DOHH2 (cell line): ENCODE results near the gene RBP5.

Experiments used
- CTCF ChIP-seq: fragments of 200-600 bp; sonication (generic); IDR thresholded peaks from one replicate; pipeline ENCODE4 v1.5.1; 2014; ENCODE audit warnings: antibody characterized with exemption, mild to moderate bottlenecking, low read depth, low read length; ENCODE audit not compliant: poor library complexity, severe bottlenecking
- EZH2phosphoT487 ChIP-seq: fragments of 200-600 bp; sonication (generic); IDR thresholded peaks from 2 replicates; pipeline ENCODE4 v1.6.1; 2017; ENCODE audit warnings: borderline replicate concordance, mild to moderate bottlenecking, antibody characterized with exemption, low read length, moderate library complexity, mixed read lengths

DNA sequence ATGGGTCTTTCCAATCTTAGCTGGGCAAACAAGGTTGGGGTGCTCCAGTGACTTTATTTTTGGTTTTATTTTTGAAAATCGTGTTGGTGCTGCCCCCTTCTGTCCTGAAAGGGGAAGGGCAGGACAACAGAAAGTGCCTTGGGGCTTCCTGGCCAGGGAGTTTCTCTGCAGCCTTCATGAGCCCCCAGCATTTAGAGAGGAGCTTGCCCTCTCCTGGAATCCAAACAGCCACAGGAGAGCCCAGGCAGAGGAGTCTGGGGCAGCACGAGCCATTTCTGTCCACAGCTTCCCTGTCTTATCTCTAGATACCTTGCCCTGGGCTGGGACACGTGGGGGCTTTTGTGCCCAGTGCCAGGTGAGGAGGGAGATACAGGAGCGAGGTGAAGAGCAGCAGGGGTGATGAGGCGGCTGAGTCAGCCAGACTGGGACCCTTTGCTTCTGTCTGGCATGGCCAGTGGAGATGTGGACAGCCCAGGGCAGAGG, 15.3 kb downstream of the RBP5 start:
- peak; percentile 80 for TF ChIP-seq CTCF
- TF ChIP-seq EZH2phosphoT487, result no peak
